Loucy (cell line): ENCODE data around the gene RELL1.

Experiments used
- H2AFZ ChIP-seq: fragments of 200-600 bp; sonication (generic); 2 replicates; pipeline ENCODE4 v1.6.0; 2016; ENCODE audit warnings: antibody characterized with exemption, mild to moderate bottlenecking, low read length, moderate library complexity
- H3F3A ChIP-seq: fragments of 200-600 bp; 2 replicates; pipeline ENCODE4 v1.6.0; 2016; ENCODE audit warnings: antibody characterized with exemption, low read depth, mild to moderate bottlenecking
- H3K27me3 ChIP-seq: fragments of 200-600 bp; sonication (generic); 2 replicates; pipeline ENCODE4 v1.6.1; 2014; ENCODE audit warnings: low read length, mild to moderate bottlenecking; ENCODE audit not compliant: insufficient read depth, poor library complexity, severe bottlenecking
- H3K36me3 ChIP-seq: fragments of 200-600 bp; sonication (generic); 2 replicates; pipeline ENCODE4 v1.6.1; 2016; ENCODE audit warnings: low read length; ENCODE audit not compliant: insufficient read depth
- H3K4me1 ChIP-seq: fragments of 200-600 bp; sonication (generic); 2 replicates; pipeline ENCODE4 v1.5.1; 2014; ENCODE audit warnings: low read length, mild to moderate bottlenecking; ENCODE audit not compliant: insufficient read depth, poor library complexity, severe bottlenecking
- H3K4me2 ChIP-seq: fragments of 200-600 bp; sonication (generic); 2 replicates; pipeline ENCODE4 v1.6.0; 2014; ENCODE audit warnings: antibody characterized with exemption, low read length, low read depth, mild to moderate bottlenecking; ENCODE audit not compliant: poor library complexity, severe bottlenecking
- H3K4me3 ChIP-seq: fragments of 200-600 bp; sonication (generic); 2 replicates; pipeline ENCODE4 v1.5.1; 2014; ENCODE audit warnings: low read length, mild to moderate bottlenecking, mixed read lengths; ENCODE audit not compliant: poor library complexity, severe bottlenecking
- H3K79me2 ChIP-seq: fragments of 200-600 bp; sonication (generic); 2 replicates; pipeline ENCODE4 v1.6.1; 2014; ENCODE audit warnings: low read length; ENCODE audit not compliant: insufficient read depth
- H3K9ac ChIP-seq: fragments of 200-600 bp; sonication (generic); 2 replicates; pipeline ENCODE4 v1.6.0; 2014; ENCODE audit warnings: mild to moderate bottlenecking, low read depth, low read length, moderate library complexity; ENCODE audit not compliant: poor library complexity, severe bottlenecking
- H3K9me2 ChIP-seq: fragments of 200-600 bp; sonication (generic); replicated peaks from 2 replicates; pipeline ENCODE4 v1.6.1; 2016; ENCODE audit warnings: low read depth, low read length, mixed read lengths
- H3K9me3 ChIP-seq: fragments of 200-600 bp; sonication (generic); 2 replicates; pipeline ENCODE4 v1.6.1; 2014; ENCODE audit warnings: mild to moderate bottlenecking, antibody characterized with exemption, low read length, low read depth; ENCODE audit not compliant: insufficient read depth
- H4K20me1 ChIP-seq: fragments of 200-600 bp; sonication (generic); 2 replicates; pipeline ENCODE4 v1.6.0; 2014; ENCODE audit warnings: antibody characterized with exemption, low read length, mild to moderate bottlenecking; ENCODE audit not compliant: insufficient read depth, poor library complexity, severe bottlenecking
- EZH2phosphoT487 ChIP-seq: fragments of 200-600 bp; IDR thresholded peaks from 2 replicates; pipeline ENCODE4 v1.6.1; 2018; ENCODE audit warnings: antibody characterized with exemption, mild to moderate bottlenecking, moderate library complexity, borderline replicate concordance
- TF ChIP-seq, protein P1 (sequence below): fragments of 200-600 bp; sonication (generic); conservative IDR thresholded peaks from 2 replicates; pipeline ENCODE4 v1.5.1; 2014; ENCODE audit warnings: mild to moderate bottlenecking, antibody characterized with exemption, low read length

Gene RELL1

GRCh38 chr4:37561803-37562207, 124.4 kb downstream of the RELL1 start:
- H2AFZ ChIP-seq, result no peak overlapping the region
- no peaks in the 10 kb centered on the region for H3K27me3 ChIP-seq
- no peaks in the 10 kb centered on the region for H3F3A ChIP-seq
- H3K4me2 ChIP-seq, result no peak overlapping the region
- H3K4me1 ChIP-seq, result no peaks in the 10 kb centered on the region
- no peaks in the 10 kb centered on the region for H3K9me3 ChIP-seq
- no peak overlapping the region for H3K4me3 ChIP-seq
- no peaks in the 10 kb centered on the region for H4K20me1 ChIP-seq
- no peak overlapping the region for H3K9ac ChIP-seq
- no peaks in the 10 kb centered on the region for H3K9me2 ChIP-seq
- H3K36me3 ChIP-seq, result no peaks in the 10 kb centered on the region
- H3K79me2 ChIP-seq, result no peaks in the 10 kb centered on the region
- no peak for TF ChIP-seq EZH2phosphoT487
- TF ChIP-seq, protein P1, sequence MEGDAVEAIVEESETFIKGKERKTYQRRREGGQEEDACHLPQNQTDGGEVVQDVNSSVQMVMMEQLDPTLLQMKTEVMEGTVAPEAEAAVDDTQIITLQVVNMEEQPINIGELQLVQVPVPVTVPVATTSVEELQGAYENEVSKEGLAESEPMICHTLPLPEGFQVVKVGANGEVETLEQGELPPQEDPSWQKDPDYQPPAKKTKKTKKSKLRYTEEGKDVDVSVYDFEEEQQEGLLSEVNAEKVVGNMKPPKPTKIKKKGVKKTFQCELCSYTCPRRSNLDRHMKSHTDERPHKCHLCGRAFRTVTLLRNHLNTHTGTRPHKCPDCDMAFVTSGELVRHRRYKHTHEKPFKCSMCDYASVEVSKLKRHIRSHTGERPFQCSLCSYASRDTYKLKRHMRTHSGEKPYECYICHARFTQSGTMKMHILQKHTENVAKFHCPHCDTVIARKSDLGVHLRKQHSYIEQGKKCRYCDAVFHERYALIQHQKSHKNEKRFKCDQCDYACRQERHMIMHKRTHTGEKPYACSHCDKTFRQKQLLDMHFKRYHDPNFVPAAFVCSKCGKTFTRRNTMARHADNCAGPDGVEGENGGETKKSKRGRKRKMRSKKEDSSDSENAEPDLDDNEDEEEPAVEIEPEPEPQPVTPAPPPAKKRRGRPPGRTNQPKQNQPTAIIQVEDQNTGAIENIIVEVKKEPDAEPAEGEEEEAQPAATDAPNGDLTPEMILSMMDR, result no peak

DNA sequence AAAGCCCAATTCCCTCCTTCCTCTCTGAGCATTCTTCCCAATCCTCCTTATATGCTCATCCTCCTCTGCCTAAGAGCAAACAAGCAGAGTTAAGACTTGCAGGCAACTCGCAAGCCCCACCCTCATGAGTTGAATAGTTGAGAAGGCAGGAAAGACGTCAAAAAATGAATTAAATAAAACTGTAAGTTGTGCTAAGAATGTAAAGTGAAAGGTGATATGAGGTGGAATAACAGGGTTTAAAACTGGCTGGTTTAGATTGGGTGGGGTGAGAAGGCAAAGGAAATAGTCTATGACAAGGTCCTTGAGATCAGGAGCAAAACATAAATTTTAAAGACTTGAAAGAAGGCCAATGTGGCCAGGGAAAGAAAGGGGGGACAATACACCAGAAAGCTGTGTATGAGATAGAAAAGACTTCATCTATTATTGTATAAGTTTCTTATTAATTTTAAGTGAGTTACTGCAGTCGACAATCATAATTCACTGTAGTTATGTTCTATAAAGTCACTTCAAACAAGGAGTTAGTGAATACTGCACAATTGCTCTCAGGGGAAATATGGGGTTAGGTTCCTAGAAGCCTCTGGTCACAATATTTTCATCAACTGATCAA, 124.9 kb downstream of the RELL1 start:
- Histone ChIP-seq H4K20me1 (no peaks in the 10 kb centered on the region), H3K4me3 (no peak overlapping the region), H3K9ac (no peak overlapping the region), H2AFZ (no peak overlapping the region), H3K79me2 (no peaks in the 10 kb centered on the region), H3K9me3 (no peaks in the 10 kb centered on the region), H3K4me1 (no peaks in the 10 kb centered on the region), H3K36me3 (no peaks in the 10 kb centered on the region), H3K27me3 (no peaks in the 10 kb centered on the region), H3F3A (no peaks in the 10 kb centered on the region), H3K4me2 (no peak overlapping the region), H3K9me2 (no peaks in the 10 kb centered on the region)
- no peak for TF ChIP-seq EZH2phosphoT487
- TF ChIP-seq, protein P1, result no peak
